ENCODE results near the gene ROPN1L. TPM values are rescaled to one million over a fixed set of nuclear protein-coding genes. Genes with fewer than 3 reads are reported as not detected.
A peak's percentile ranks its signal among the peaks of the same experiment; 100 is the strongest.

Gene ROPN1L
- total and polyA plus RNA-seq, 2 of the 13 experiments (the other 11 are each of a cell fraction or from before 2014, with no cell fraction given): not detected

- TF ChIP-seq CENPBD1 (CRISPR knock-in tag; IDR thresholded peaks at IDR 0.05; ENCODE audit: borderline replicate concordance, low read depth): no peak
- TF ChIP-seq ZNF788 (CRISPR knock-in tag; IDR thresholded peaks at IDR 0.05; ENCODE audit: borderline replicate concordance): no peak
- no peak for TF ChIP-seq MZF1 (CRISPR knock-in tag; IDR thresholded peaks at IDR 0.05; ENCODE audit: borderline replicate concordance)
- peak; percentile 38; the same call in 1 of the 2 replicates for TF ChIP-seq CEBPG (CRISPR knock-in tag; IDR thresholded peaks at IDR 0.05)
- TF ChIP-seq SOX6 (IDR thresholded peaks at IDR 0.05): no peak
- peak; percentile 23; the same call in 1 of the 2 replicates for TF ChIP-seq SOX6 (CRISPR knock-in tag; IDR thresholded peaks at IDR 0.05)
- peak; percentile 49 for TF ChIP-seq HNF4G (IDR thresholded peaks at IDR 0.05; ENCODE audit: borderline replicate concordance, low read depth, low read length)
- TF ChIP-seq HNF4G (CRISPR knock-in tag; IDR thresholded peaks at IDR 0.05; ENCODE audit: borderline replicate concordance, low read depth): no peak
- peak; percentile 19; the same call in 1 of the 2 replicates for TF ChIP-seq NR2F6 (IDR thresholded peaks at IDR 0.05)
- TF ChIP-seq NR2F6 (CRISPR knock-in tag; IDR thresholded peaks at IDR 0.05): no peak
- TF ChIP-seq ELF4 (CRISPR knock-in tag; IDR thresholded peaks at IDR 0.05; ENCODE audit: borderline replicate concordance): no peak
These were observed 39.7 kb downstream of the ROPN1L start (continued) for GRCh38 chr5:10481241-10481935.

GRCh38 chr5:10482791-10483530, 41.3 kb downstream of the ROPN1L start:
- H3K4me3 ChIP-seq (replicated peaks in 1 of 3; ENCODE audit: insufficient read depth in 1 of 3, low read depth in 2 of 3, low read length in 3 of 3): no peak overlapping the region
- CTCF ChIA-PET (ENCODE audit: low intra/inter-chr PET ratio, low total read pairs): no interaction called here
- H3K9me3 ChIP-seq (ENCODE audit: low read length): no peaks in the 10 kb centered on the region
- in situ Hi-C loops (cut with HindIII; ENCODE audit: extremely low pct_ligation_motif_present, low pct_unique_long_range_greater_than_20kb): no loop called here
- no peak overlapping the region for H3K9ac ChIP-seq (ENCODE audit: insufficient read depth, low read depth, low read length)
- no peaks in the 10 kb centered on the region for H4K20me1 ChIP-seq (ENCODE audit: insufficient read depth, low read length)
- H3K27me3 ChIP-seq (ENCODE audit: control insufficient read depth in 1 of 2, insufficient read depth in 2 of 2, low read length in 2 of 2): peaks cover 0 to 21% of the 10 kb centered on the region in 2 experiments; a peak in 2 of 5 replicates
- ATAC-seq: no peak
- H3K36me3 ChIP-seq (replicated peaks in 1 of 2; ENCODE audit: control insufficient read depth in 1 of 2, insufficient read depth in 2 of 2, low read length in 2 of 2): no peaks in the 10 kb centered on the region
- no TSS peak for BruUV-seq (replicated peaks)
- intact Hi-C loops (cut with micrococcal nuclease; ENCODE audit: unreplicated experiment): no loop called here
- H3K79me2 ChIP-seq (ENCODE audit: insufficient read depth, low read length): no peaks in the 10 kb centered on the region
- POLR2A ChIA-PET: no interaction called here
- H3K27ac ChIP-seq (ENCODE audit: extremely low read length, insufficient read depth, low read length): no peak overlapping the region
- TF ChIP-seq IRF2 (CRISPR knock-in tag; IDR thresholded peaks at IDR 0.05): no peak
- TF ChIP-seq MNT (IDR thresholded peaks at IDR 0.05): peak; percentile 50
- no peak for DNase-seq (ENCODE audit: low spot score)
- H2AFZ ChIP-seq (ENCODE audit: low read length): no peak overlapping the region
- 55% methylated on average over 11 of the region's 12 CpGs for WGBS (ENCODE audit: low lambda C conversion rate)
- H3K4me1 ChIP-seq (ENCODE audit: insufficient read depth, low read length): peaks cover 15% of the 10 kb centered on the region
- FAIRE-seq: no peak
- no peak overlapping the region for H3K4me2 ChIP-seq (ENCODE audit: low read depth, low read length)
